ENCODE results near the gene MMP20. TPM values are rescaled to one million over a fixed set of nuclear protein-coding genes. Genes with fewer than 3 reads are reported as not detected.

Gene MMP20
- polyA plus RNA-seq, 1 donor (not counting 4 experiments of a cell fraction or from before 2014, with no cell fraction given): not detected

DNA sequence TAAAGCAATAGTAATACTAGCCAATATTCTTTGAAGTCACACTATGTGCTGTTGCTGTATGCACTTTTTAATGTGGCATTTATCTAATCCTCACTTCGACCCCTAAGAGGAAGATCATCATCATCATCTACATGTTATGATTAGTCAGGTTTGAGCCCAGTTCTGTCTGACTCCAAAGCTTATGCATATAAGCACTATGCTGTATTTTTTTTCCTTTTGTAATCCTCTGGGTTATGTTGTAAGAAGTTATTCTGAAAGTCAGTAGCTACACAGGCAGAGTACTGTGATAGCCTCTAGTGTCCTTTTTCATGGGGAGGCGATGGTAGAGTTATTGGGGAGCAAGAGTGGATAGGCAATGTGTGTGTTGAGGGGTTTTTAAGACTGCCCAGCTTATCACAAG, 11.1 kb downstream of the MMP20 start:
- no peak for DNase-seq (ENCODE audit: low read depth, low spot score)
- TF ChIP-seq EZH2 (IDR thresholded peaks at IDR 0.05; ENCODE audit: low read length): no peak
- TF ChIP-seq, protein P1, sequence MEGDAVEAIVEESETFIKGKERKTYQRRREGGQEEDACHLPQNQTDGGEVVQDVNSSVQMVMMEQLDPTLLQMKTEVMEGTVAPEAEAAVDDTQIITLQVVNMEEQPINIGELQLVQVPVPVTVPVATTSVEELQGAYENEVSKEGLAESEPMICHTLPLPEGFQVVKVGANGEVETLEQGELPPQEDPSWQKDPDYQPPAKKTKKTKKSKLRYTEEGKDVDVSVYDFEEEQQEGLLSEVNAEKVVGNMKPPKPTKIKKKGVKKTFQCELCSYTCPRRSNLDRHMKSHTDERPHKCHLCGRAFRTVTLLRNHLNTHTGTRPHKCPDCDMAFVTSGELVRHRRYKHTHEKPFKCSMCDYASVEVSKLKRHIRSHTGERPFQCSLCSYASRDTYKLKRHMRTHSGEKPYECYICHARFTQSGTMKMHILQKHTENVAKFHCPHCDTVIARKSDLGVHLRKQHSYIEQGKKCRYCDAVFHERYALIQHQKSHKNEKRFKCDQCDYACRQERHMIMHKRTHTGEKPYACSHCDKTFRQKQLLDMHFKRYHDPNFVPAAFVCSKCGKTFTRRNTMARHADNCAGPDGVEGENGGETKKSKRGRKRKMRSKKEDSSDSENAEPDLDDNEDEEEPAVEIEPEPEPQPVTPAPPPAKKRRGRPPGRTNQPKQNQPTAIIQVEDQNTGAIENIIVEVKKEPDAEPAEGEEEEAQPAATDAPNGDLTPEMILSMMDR (optimal IDR thresholded peaks at IDR 0.05 in 1 of 3, IDR thresholded peaks at IDR 0.05 in 1 of 3, conservative IDR thresholded peaks at IDR 0.05 in 1 of 3; ENCODE audit: extremely low read depth in 1 of 3, insufficient read depth in 2 of 3, low read length in 3 of 3): no peak
- H3K4me2 ChIP-seq (ENCODE audit: control insufficient read depth, extremely low read depth, insufficient read depth, low read depth, low read length): no peak overlapping the region
- no peak overlapping the region for H3K4me3 ChIP-seq (ENCODE audit: control insufficient read depth in 2 of 3, extremely low read depth in 1 of 3, insufficient read depth in 2 of 3, low read depth in 1 of 3, low read length in 3 of 3)
- no peaks in the 10 kb centered on the region for H3K9me3 ChIP-seq (ENCODE audit: control insufficient read depth, low read depth, low read length)
- H4K20me1 ChIP-seq (ENCODE audit: control insufficient read depth, extremely low read depth, insufficient read depth, low read length): no peaks in the 10 kb centered on the region
- dilution Hi-C loops (cut with MboI; ENCODE audit: extremely low pct_ligation_motif_present, low sequenced_read_pairs): no loop called here
- no peak for FAIRE-seq
- no peak overlapping the region for H3K9ac ChIP-seq (ENCODE audit: control insufficient read depth, extremely low read depth, insufficient read depth, low read length)
- no peak overlapping the region for H2AFZ ChIP-seq (ENCODE audit: control insufficient read depth, low read length)
- H3K36me3 ChIP-seq (ENCODE audit: control insufficient read depth in 2 of 2, extremely low read depth in 1 of 2, insufficient read depth in 2 of 2, low read length in 2 of 2): no peaks in the 10 kb centered on the region
- no peaks in the 10 kb centered on the region for H3K9me1 ChIP-seq (ENCODE audit: control insufficient read depth, extremely low read depth, insufficient read depth, low read length)
- no peaks in the 10 kb centered on the region for H3K27me3 ChIP-seq (ENCODE audit: control insufficient read depth, extremely low read depth, insufficient read depth, low read length)
- no peaks in the 10 kb centered on the region for H3K79me2 ChIP-seq (ENCODE audit: control insufficient read depth, insufficient read depth, low read length)
- H3K4me1 ChIP-seq (ENCODE audit: control insufficient read depth, extremely low read depth, insufficient read depth, low read length): no peaks in the 10 kb centered on the region
- H3K27ac ChIP-seq (ENCODE audit: control insufficient read depth, insufficient read depth, low read length): no peak overlapping the region

DNA sequence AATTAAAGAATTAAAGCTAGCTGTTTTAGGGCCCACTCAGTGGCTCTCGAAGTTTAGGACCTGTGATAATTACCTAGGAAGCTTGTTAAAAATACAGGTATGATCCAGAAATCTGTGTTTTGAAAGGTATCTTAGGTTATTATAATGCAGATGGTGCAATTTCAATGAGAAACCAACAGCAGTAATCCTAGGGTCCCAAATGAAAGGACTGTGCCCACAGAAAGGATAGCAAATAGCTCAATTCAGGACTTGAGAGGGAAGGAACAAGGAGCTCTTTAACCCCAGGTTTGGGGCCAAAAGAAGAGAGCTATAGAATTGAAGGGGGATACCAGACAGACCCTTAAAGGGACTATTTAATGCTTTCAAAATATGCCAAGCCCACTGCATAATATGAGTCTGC, 11.7 kb downstream of the MMP20 start:
- FAIRE-seq: no peak
- H3K4me2 ChIP-seq (ENCODE audit: control insufficient read depth, extremely low read depth, insufficient read depth, low read depth, low read length): no peak overlapping the region
- dilution Hi-C loops (cut with MboI; ENCODE audit: extremely low pct_ligation_motif_present, low sequenced_read_pairs): no loop called here
- H3K27ac ChIP-seq (ENCODE audit: control insufficient read depth, insufficient read depth, low read length): no peak overlapping the region
- no peak overlapping the region for H3K4me3 ChIP-seq (ENCODE audit: control insufficient read depth in 2 of 3, extremely low read depth in 1 of 3, insufficient read depth in 2 of 3, low read depth in 1 of 3, low read length in 3 of 3)
- H3K4me1 ChIP-seq (ENCODE audit: control insufficient read depth, extremely low read depth, insufficient read depth, low read length): no peaks in the 10 kb centered on the region
- no peak overlapping the region for H3K9ac ChIP-seq (ENCODE audit: control insufficient read depth, extremely low read depth, insufficient read depth, low read length)
- no peaks in the 10 kb centered on the region for H3K27me3 ChIP-seq (ENCODE audit: control insufficient read depth, extremely low read depth, insufficient read depth, low read length)
- no peaks in the 10 kb centered on the region for H3K36me3 ChIP-seq (ENCODE audit: control insufficient read depth in 2 of 2, extremely low read depth in 1 of 2, insufficient read depth in 2 of 2, low read length in 2 of 2)
- no peaks in the 10 kb centered on the region for H3K79me2 ChIP-seq (ENCODE audit: control insufficient read depth, insufficient read depth, low read length)
- no peaks in the 10 kb centered on the region for H3K9me1 ChIP-seq (ENCODE audit: control insufficient read depth, extremely low read depth, insufficient read depth, low read length)
- no peaks in the 10 kb centered on the region for H3K9me3 ChIP-seq (ENCODE audit: control insufficient read depth, low read depth, low read length)
- TF ChIP-seq EZH2 (IDR thresholded peaks at IDR 0.05; ENCODE audit: low read length): no peak
- TF ChIP-seq, protein P1 (optimal IDR thresholded peaks at IDR 0.05 in 1 of 3, IDR thresholded peaks at IDR 0.05 in 1 of 3, conservative IDR thresholded peaks at IDR 0.05 in 1 of 3; ENCODE audit: extremely low read depth in 1 of 3, insufficient read depth in 2 of 3, low read length in 3 of 3): no peak
- no peak for DNase-seq (ENCODE audit: low read depth, low spot score)
- no peak overlapping the region for H2AFZ ChIP-seq (ENCODE audit: control insufficient read depth, low read length)
- H4K20me1 ChIP-seq (ENCODE audit: control insufficient read depth, extremely low read depth, insufficient read depth, low read length): no peaks in the 10 kb centered on the region
